H4 (cell line): Measurements from ENCODE around the gene NRROS. TPM values are rescaled to one million over a fixed set of nuclear protein-coding genes. Genes with fewer than 3 reads are reported as not detected.
"Not testable (repeated sequence)": the region's sequence is repeated elsewhere in the genome, so short reads cannot be mapped to it uniquely, and the experiment has no call there.

Experiments
- DNase-seq: peaks from one replicate; pipeline ENCODE4 v3.0.0-alpha.2; 2015; ENCODE audit warnings: low spot score
- total RNA-seq: library from RNA; depleted of rRNA; stranded (reverse); fragments of >200 nt; shearing (Covaris generic); gene quantifications from 2 replicates; pipeline ENCODE4 v1.2.3, GENCODE V29; 2014

The NRROS gene
- total RNA-seq, 1 experiment from 2014 or later: 0.02 TPM

GRCh38 chr3:196624907-196625306 is 14.6 kb upstream of the NRROS start:
- DNase-seq: no peak

GRCh38 chr3:196625331-196625730 is 14.2 kb upstream of the NRROS start:
- no peak for DNase-seq

GRCh38 chr3:196627918-196628231 is 11.6 kb upstream of the NRROS start:
- DNase-seq: no peak

DNA sequence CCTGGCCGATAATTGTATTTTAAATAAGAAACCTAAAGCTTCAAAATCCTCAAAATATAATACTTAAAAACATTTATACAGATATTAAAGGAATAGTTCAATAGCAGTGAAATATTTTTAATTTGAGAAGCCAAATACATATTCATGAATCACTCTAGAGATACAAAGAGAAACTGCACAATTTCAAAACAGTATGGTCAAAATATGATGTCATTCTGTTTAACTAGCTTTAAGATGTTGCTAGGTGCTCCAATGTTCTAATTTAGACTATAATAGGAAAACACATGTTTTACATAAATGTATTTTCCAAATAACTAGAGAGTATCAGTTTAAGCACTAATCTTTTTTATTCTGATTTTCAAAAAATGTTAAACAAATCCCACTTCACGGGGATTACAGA is 10.3 kb upstream of the NRROS start:
- DNase-seq: no peak

- no peak for DNase-seq
Observed at GRCh38 chr3:196631682-196632045, 7.8 kb upstream of the NRROS start.

DNA sequence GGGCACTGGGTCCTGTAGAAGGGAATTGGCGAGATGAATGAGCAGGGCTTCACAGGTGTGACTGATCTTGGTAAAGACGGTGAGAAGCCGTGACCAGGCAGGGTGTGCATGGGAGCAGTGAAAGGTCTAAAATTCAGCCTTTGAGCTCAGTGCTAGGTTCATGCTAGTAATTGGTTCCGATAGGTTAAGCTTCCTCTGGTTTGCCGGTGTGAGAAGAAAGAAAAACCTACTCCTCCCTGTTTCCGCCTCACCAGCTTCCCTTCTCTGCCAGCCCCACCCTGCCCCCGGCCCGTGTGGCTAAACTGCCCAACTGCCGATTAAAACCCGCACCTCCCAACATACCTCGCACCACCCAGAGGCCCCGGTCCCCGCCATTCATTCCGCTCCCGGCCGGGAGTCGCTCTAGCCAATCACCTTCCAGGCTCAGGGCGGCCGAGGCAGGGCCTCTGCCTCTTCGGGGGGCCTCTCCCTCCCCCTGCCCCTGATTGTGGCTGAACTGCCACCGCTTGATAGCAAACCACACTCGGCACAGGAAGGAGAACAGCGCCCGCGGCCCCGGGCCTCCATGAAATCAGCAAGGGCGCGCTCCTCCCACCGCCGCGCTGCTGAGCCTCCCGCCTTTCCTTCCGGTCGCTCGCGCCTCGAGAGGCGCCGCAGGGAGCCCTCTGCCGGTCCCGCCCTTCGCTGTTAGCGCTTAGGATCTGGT is 7.3 kb upstream of the NRROS start:
- peak; percentile 91 for DNase-seq

DNA sequence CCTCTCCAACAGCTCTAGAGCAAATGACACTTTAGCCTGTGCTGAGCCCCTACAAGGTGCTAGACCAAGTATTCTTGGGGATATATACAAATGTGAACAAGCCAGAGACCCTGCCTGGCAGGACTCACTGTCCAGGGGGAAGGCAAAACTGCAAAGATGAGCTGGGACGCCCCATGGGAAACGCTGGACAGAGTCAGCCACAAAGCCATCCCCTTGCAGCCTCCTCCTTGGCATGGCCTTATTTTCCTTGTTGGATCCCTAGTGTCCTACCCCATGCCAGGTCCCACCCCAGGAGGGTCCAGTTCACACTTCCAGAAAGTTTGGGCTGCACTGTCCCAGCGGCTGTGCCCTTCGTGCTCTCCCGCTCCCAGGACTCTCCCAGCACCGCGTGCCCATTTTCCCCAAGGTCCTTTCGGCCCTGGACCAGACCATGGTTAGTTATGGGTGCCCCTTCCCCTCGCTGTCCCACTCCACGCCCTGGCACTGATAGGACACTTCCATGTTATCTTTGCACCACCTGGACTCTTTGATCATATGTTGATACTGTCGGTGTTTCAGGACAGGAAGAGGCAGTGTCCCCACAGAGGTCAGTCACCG is 5.8 kb upstream of the NRROS start:
- no peak for DNase-seq

DNA sequence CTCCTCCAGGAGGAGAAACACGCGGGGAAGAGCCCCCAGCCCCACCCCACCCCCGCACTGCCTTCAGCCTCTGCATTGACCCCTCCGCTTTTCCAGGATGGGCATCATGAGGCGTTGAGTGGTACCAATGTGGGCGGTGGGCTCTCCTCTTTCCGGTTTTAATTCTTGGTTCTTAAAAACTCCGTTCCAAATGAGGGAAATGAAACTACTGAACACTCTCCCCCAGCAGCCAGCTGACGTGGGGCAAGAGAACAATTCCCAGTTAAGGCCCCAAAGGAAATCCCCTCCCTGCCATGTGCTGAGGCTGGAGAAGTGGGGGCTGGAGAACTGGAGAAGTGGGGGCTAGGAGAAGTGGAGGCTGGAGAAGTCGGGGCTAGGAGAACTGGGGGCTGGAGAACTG is 5.3 kb upstream of the NRROS start:
- no peak for DNase-seq

- no peak for DNase-seq
Observed at GRCh38 chr3:196634829-196635228, 4.7 kb upstream of the NRROS start.

DNA sequence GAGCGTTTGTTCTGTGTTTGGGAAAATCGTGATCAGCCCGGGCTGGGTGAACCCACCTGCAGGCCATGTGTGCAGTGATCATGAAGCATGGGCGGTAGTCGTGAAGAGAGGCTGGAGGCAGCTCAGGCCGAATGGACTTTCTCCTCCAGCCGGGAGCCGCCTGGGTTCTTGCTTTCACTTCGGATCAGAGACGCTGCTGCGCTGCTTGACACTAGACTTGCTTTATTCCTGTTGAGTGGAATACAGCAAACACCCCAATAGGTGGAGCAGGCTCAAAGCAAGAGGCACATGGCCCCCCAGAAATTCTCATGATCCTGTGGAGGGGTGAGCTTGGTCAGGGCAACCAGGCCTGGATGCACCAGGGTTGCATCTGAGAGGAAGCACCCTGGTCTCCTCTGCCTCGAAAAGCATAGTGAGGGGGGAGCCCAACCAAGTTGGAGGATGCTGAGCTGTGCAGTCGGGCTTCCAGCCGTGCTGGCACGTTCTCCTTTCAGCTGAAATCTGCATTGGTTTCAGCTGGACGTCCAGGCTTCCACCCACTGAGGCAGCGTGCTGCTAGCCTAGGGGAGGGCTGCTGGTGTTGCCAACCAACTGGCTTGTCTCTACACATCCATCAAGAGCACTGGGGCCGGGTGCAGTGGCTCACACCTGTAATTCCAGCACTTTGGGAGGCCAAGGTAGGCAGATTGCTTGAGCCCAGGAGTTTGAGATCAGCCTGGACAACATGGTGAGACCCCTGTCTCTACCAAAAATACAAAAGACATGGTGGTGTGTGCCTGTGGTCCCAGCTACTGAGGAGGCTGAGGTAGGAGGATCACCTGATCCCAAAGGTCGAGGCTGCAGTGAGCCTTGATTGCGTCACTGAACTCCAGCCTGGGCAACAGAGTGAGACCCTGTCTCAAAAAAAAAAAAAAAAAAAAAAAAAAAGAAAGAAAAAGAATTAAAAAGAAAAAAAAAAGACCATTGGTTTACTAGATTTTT is 2.8 kb upstream of the NRROS start:
- DNase-seq: no peak

- not testable (repeated sequence) for DNase-seq
Observed at GRCh38 chr3:196637941-196638340, 1.6 kb upstream of the NRROS start.

- no peak for DNase-seq
Observed at GRCh38 chr3:196638861-196639482, 522 bp upstream of the NRROS start.

- DNase-seq: no peak
Observed at GRCh38 chr3:196640297-196641018, 964 bp downstream of the NRROS start.

DNA sequence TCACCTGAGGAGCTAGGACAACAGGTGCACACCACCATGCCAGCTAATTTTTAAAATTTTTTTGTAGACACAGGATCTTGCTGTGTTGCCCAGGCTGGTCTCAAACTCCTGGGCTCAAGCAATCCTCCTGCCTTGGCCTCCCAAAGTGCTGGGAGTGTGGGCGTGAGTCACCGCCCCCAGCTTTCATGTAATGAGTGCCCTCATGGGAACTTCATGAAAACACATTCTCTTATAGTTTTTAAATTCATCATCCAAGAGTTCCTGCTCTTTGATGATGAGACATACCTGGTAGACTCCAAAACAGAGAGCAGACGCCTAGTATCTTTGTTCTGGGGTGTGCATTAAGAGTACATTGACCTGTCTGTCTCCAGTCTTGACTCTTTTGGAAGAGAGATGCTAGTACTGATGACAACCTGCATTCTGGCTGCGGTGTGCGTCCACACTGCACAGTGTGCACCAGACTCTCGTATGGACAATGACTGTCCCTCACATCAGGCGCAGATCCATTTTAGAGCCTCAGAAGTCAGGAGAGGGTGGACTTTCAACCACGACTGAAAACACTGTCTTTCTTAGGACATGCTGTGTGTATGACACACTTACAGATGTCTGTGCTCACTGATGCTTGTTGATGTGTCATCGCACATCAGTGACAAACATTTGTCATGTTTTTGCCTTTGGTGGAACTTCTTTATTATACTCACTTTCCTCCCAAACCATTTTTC is 2.0 kb downstream of the NRROS start:
- DNase-seq: no peak

DNA sequence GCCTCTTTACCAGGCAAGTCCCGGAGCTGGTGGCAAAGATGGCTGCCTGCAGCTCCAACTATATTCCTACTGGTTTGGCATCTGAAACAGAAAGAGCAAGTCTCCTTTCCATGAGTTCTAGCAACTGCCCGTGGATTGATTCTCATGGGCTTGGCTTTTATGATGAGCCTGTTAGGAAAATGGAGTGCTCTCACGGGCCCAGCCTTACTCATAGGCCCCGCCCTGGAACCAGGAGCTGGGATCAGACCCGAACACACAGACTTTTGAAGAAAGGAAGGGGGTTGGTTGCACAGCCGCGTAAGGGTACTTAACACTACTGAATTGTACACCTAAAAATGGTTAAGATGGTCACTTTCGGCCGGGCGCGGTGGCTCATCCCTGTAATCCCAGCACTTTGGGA is 2.9 kb downstream of the NRROS start:
- DNase-seq: no peak

- DNase-seq: no peak
Observed at GRCh38 chr3:196643201-196643749, 3.8 kb downstream of the NRROS start.

DNA sequence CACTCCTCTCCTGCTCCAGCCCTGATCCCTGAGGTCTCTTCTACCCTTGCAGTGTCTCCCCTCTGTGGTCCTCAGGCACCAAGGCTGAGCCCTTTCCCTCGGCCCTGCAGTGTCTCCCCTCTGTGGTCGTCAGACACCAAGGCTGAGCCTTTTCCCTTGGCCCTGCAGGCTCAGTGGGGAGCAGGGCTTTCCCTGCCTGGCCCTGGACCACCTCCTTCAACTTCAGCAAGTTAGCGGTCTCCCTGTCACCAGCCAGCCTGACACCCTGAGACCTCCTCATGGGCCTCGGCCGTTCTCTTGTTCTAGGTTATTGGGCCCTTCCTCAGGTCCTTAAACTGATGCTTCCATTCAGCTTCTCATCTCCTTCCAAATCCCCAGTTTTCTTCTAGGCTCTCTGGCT is 4.3 kb downstream of the NRROS start:
- DNase-seq: no peak

- no peak for DNase-seq
Observed at GRCh38 chr3:196645096-196645495, 5.6 kb downstream of the NRROS start.

DNA sequence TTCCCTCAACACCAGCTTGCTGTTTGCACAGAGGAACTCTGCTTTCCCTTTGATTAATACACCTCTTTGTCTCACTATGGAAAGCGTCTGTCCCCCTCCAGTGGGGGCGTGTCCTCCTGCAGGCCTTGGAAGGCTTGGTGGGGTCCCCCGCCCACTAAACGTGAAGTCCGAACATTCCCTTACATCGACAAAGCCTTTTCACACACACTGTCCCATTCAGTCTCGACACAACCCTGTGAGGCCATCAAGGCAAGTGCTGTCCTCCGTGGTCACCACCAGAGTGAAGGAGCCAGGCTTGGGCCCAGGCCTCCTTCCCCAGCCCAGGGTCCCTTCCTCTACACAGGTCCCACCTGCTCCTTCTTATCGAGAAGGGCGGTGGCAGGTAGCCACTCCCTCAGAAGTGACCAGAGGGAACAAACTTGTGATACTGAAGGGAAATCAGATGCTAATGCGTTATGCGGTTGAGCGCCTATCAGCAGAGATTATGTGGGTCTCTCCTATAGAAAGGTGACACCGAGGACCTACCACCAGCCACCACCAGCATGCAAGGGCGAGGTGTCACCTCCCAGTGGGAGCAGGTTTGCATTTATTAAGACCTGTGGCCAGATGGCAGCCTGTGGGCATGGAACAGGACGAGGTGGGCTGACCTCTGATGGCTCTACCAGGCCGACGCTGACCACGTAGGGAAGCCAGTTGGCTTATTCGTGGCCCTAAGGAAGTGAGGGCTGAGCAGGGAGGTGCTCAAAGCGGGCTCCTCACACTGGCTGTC is 6.6 kb downstream of the NRROS start:
- no peak for DNase-seq

GRCh38 chr3:196646666-196647216 is 7.2 kb downstream of the NRROS start:
- DNase-seq: no peak
